Colonic mucosa (tissue), 4 donors: ENCODE results near the gene LY6G5C. TPM values are rescaled to one million over a fixed set of nuclear protein-coding genes. Genes with fewer than 3 reads are reported as not detected.
A peak's percentile ranks its signal among the peaks of the same experiment; 100 is the strongest.
"Not testable (repeated sequence)": the region's sequence is repeated elsewhere in the genome, so short reads cannot be mapped to it uniquely, and the experiment has no call there.

Source experiments
- DNase-seq: peaks from one replicate; pipeline ENCODE4 v3.0.0-alpha.2; 2020
- H3K27ac ChIP-seq: fragments of 200-600 bp; one replicate; pipeline ENCODE4 v1.8.0; 2021
- H3K27me3 ChIP-seq: fragments of 200-600 bp; one replicate; pipeline ENCODE4 v1.8.0; 2021
- H3K36me3 ChIP-seq: fragments of 200-600 bp; one replicate; pipeline ENCODE4 v1.8.0; 2021
- H3K4me1 ChIP-seq: fragments of 200-600 bp; one replicate; pipeline ENCODE4 v1.8.0; 2021; ENCODE audit warnings: mild to moderate bottlenecking
- H3K4me3 ChIP-seq: fragments of 200-600 bp; one replicate; pipeline ENCODE4 v1.8.0; 2021
- H3K9ac ChIP-seq, 2 donors: one replicate each; pipeline ENCODE4 v1.7.0; 2013; ENCODE audit warnings: control low read depth in 2 of 2, low read depth in 2 of 2, low read length in 2 of 2
- H3K9me3 ChIP-seq: fragments of 200-600 bp; one replicate; pipeline ENCODE4 v1.8.0; 2021
- intact Hi-C: fragments of 100-400 bp; cut with DNase I; formaldehyde crosslinking; loops from one replicate; pipeline ENCODE4 v1.14.1; 2022
- total RNA-seq, 2 donors: library from RNA; stranded (reverse); fragmentation: NEBNext Ultra II Directional in 1 of 2; extraction: Animal tissue kit (Norgen Biotek cat#: 25700) in 1 of 2; gene quantifications; one replicate each; pipeline ENCODE4 v1.2.1, GENCODE V29; 2021
- TF ChIP-seq, protein P1 (sequence below): fragments of 200-600 bp; IDR thresholded peaks from one replicate; pipeline ENCODE4 v1.8.0; 2022; ENCODE audit warnings: antibody characterized with exemption, mild to moderate bottlenecking
- donor health status: healthy.
- donor health status: DM: no; HTN: no; CAD: no.
- donor health status: DM: no; HTN: no; CAD: no.

Gene LY6G5C
- total RNA-seq, 2 donors from 2014 or later = 1.9 to 2.8 TPM

GRCh38 chr6:31712296-31712695 is 31.4 kb upstream of the LY6G5C start:
- Histone ChIP-seq H3K27ac (no peak overlapping the region), H3K36me3 (no peaks in the 10 kb centered on the region), H3K4me1 (peaks cover 5% of the 10 kb centered on the region), H3K9ac (no peak overlapping the region), H3K27me3 (no peaks in the 10 kb centered on the region), H3K9me3 (no peaks in the 10 kb centered on the region), H3K4me3 (no peak overlapping the region)
- intact Hi-C loops = no loop called here
- DNase-seq = no peak
- TF ChIP-seq, protein P1, sequence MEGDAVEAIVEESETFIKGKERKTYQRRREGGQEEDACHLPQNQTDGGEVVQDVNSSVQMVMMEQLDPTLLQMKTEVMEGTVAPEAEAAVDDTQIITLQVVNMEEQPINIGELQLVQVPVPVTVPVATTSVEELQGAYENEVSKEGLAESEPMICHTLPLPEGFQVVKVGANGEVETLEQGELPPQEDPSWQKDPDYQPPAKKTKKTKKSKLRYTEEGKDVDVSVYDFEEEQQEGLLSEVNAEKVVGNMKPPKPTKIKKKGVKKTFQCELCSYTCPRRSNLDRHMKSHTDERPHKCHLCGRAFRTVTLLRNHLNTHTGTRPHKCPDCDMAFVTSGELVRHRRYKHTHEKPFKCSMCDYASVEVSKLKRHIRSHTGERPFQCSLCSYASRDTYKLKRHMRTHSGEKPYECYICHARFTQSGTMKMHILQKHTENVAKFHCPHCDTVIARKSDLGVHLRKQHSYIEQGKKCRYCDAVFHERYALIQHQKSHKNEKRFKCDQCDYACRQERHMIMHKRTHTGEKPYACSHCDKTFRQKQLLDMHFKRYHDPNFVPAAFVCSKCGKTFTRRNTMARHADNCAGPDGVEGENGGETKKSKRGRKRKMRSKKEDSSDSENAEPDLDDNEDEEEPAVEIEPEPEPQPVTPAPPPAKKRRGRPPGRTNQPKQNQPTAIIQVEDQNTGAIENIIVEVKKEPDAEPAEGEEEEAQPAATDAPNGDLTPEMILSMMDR = no peak

GRCh38 chr6:31711233-31711632 is 30.4 kb upstream of the LY6G5C start:
- TF ChIP-seq, protein P1 = no peak
- Histone ChIP-seq H3K9me3 (no peaks in the 10 kb centered on the region), H3K9ac (no peak overlapping the region), H3K36me3 (no peaks in the 10 kb centered on the region), H3K27me3 (no peaks in the 10 kb centered on the region), H3K4me3 (no peak overlapping the region), H3K4me1 (peaks cover 5% of the 10 kb centered on the region), H3K27ac (no peak overlapping the region)
- DNase-seq = peak; percentile 63
- intact Hi-C loops = no loop called here

- peaks cover 5% of the 10 kb centered on the region for H3K4me1 ChIP-seq
- intact Hi-C loops = no loop called here
Observed at GRCh38 chr6:31710523-31711219, 29.8 kb upstream of the LY6G5C start.

GRCh38 chr6:31709157-31709556 is 28.3 kb upstream of the LY6G5C start:
- H3K9me3 ChIP-seq, H3K36me3 ChIP-seq, H3K27ac ChIP-seq, DNase-seq, intact Hi-C loops, H3K9ac ChIP-seq, H3K4me1 ChIP-seq, H3K4me3 ChIP-seq, H3K27me3 ChIP-seq: not testable (repeated sequence)

More at GRCh38 chr6:31710523-31711219, 29.8 kb upstream of the LY6G5C start:
- DNase-seq = no peak
- no peak overlapping the region for H3K4me3 ChIP-seq
- H3K27ac ChIP-seq = no peak overlapping the region
- TF ChIP-seq, protein P1 = no peak
- H3K9ac ChIP-seq = no peak overlapping the region
- H3K27me3 ChIP-seq = no peaks in the 10 kb centered on the region
- H3K9me3 ChIP-seq = no peaks in the 10 kb centered on the region
- H3K36me3 ChIP-seq = no peaks in the 10 kb centered on the region

DNA sequence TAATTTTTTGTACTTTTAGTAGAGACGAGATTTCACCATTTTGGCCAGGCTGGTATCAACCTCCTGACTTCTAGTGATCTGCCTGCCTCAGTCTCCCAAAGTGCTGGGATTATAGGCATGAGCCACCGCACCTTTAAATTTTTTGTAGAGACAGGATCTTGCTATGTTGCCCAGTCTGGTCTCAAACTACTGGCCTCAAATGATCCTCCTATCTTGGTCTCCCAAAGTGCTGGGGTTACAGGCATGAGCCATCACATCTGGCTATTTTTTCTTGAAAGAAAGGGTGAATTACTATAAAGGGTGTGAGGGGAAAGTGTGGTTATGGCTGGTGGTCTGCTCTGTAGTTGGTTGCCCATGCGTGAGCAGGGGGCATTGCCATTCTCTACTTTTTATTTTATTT is 27.4 kb upstream of the LY6G5C start:
- no peaks in the 10 kb centered on the region for H3K9me3 ChIP-seq
- H3K27me3 ChIP-seq = no peaks in the 10 kb centered on the region
- TF ChIP-seq, protein P1 = no peak
- intact Hi-C loops = no loop called here
- no peak overlapping the region for H3K27ac ChIP-seq
- H3K4me1 ChIP-seq = no peaks in the 10 kb centered on the region
- H3K36me3 ChIP-seq = no peaks in the 10 kb centered on the region
- no peak overlapping the region for H3K4me3 ChIP-seq
- no peak for DNase-seq
- no peak overlapping the region for H3K9ac ChIP-seq

- TF ChIP-seq, protein P1 = no peak
- H3K27ac ChIP-seq = no peak overlapping the region
- intact Hi-C loops = no loop called here
- H3K36me3 ChIP-seq = no peaks in the 10 kb centered on the region
- H3K27me3 ChIP-seq = no peaks in the 10 kb centered on the region
- DNase-seq = no peak
- H3K9me3 ChIP-seq = no peaks in the 10 kb centered on the region
- no peak overlapping the region for H3K4me3 ChIP-seq
- H3K9ac ChIP-seq = no peak overlapping the region
- no peaks in the 10 kb centered on the region for H3K4me1 ChIP-seq
Observed at GRCh38 chr6:31707701-31708100, 26.8 kb upstream of the LY6G5C start.
